ENCODE data around the gene PSMD11.

PSMD11 gene

DNA sequence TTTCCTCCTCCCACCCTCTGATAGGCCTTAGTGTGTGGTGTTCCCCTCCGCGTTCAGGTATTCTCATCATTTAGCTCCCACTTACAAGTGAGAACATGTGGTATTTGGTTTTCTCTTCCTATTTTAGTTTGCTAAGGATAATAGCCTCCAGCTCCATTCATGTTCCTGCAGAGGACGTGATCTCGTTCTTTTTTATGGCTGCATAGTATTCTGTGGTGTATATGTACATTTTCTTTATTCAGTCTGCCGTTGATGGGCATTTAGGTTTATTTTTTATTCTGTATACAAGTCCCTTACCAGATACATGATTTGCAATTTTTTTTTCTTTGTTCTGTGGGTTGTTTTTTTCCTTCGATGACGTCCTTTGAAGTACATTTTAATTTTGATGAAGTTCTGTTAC, 23.6 kb downstream of the PSMD11 start:
- no peak for DNase-seq

DNA sequence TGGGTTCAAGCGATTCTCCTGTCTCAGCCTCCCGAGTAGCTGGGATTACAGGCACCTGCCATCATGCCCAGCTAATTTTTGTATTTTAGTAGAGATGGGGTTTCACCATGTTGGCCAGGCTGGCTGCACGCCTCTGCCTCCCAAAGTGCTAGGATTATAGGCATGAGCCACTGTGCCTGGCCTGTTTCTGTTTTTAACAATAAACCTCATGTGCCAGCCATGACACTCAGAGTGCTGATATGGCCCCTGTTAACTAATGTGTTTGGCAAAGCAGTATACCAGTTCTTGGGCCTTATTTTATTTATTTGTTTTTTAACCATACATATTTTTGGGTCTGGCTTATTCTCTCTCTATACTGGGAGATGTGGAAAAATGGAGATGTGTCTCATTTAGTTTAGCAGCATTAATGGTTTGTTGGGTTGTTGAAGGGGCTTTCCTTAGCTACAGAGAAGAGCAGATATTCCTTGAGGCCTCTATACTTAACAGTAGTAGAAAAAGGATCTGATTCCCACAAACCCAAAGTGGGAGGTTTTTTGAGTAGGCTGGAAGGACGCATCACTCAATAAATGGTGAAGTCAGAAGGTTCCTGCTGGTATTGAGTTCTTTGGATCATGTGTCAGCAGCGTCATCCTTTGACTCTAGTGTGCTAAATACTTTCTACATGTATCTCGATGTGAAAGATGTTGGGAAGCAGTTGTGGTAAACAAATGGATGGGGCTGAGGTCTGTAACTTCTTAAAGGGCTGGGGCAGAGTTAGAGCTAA, 26.3 kb downstream of the PSMD11 start:
- no peak for DNase-seq

- DNase-seq, result no peak
Measured at GRCh38 chr17:32471652-32472051, 27.3 kb downstream of the PSMD11 start.

DNA sequence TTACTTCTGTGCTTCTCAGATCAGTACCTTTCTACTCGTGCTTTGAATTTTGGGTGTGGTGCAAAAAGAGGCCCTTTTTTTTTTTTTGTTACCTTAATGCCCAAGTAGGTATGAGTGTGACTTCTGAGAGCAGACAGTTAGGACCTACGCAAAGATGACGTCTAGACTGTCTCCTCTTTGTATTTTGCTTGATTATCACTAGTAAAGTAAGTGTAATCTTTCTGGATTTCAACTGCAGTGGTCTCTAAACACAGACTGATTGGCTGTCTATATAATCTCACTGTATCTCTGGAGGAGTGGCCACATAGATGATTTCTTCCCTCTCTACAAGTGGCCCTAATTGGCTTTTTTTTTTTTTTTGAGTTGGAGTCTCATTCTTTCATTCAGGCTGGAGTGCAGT, 30.9 kb downstream of the PSMD11 start:
- no peak for DNase-seq

- DNase-seq, result no peak
Measured at GRCh38 chr17:32477220-32477619, 32.9 kb downstream of the PSMD11 start.

GRCh38 chr17:32479074-32479617, 34.8 kb downstream of the PSMD11 start:
- DNase-seq, result no peak

GRCh38 chr17:32481193-32481592, 36.9 kb downstream of the PSMD11 start:
- DNase-seq, result no peak

GRCh38 chr17:32482568-32483320, 38.4 kb downstream of the PSMD11 start:
- no peak for DNase-seq

GRCh38 chr17:32483451-32484019, 39.2 kb downstream of the PSMD11 start:
- peak; percentile 20 to 63 (median 34) for DNase-seq

DNA sequence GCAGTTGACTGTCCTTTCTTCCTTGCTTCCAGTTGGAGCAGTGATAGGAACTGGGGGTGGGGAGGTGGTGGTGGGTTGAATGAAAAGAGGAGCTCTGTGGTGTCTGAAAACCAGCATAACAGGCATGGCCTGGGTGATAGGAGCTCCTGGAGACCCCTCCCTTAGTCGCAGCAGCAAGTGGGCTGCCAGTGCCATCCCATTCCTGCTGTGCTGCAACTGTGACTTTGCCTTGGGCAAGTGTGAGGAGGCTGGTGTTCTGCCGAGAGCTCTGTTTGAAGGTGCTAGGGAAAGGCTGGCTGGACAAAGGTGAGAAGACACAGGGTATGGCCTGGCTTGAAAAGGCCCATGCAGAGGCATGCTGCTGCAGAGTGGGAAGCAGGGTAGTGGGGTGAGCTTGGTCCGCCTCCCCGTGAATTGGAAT, 39.7 kb downstream of the PSMD11 start:
- DNase-seq, result no peak

GRCh38 chr17:32484628-32485027, 40.3 kb downstream of the PSMD11 start:
- DNase-seq, result no peak

GRCh38 chr17:32485261-32486110, 41.2 kb downstream of the PSMD11 start:
- no peak for DNase-seq

DNA sequence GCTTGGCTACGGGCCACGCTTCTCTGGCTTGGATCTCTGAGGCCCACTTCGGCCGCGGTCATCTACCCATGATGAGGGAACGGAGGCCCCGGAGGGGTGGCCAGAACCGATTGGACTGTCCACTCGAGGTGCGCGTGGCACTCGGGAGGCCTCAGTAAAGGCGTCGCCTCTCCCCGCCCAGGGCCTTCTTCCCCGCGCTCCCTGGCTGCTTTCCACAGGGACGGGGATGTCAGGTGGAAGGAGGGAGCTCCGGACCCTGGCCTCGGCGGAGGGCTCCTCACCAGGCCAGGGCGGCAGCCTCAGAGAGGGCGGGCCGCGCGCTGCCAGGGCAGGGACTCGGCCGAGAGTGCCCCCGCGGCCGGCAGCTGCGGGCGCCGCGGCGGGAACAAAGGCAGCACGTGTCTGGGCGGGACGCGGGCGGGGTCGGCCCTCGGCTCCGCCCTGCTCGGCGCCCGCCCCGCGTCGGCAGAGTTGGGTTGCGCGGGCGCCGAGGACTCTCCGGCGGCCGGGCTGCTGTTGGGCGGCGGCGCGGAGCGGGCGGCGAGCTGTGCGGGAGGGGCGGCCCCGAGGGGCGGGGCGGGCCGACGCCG, 41.9 kb downstream of the PSMD11 start:
- peak; percentile 52 to 81 (median 74) for DNase-seq

DNA sequence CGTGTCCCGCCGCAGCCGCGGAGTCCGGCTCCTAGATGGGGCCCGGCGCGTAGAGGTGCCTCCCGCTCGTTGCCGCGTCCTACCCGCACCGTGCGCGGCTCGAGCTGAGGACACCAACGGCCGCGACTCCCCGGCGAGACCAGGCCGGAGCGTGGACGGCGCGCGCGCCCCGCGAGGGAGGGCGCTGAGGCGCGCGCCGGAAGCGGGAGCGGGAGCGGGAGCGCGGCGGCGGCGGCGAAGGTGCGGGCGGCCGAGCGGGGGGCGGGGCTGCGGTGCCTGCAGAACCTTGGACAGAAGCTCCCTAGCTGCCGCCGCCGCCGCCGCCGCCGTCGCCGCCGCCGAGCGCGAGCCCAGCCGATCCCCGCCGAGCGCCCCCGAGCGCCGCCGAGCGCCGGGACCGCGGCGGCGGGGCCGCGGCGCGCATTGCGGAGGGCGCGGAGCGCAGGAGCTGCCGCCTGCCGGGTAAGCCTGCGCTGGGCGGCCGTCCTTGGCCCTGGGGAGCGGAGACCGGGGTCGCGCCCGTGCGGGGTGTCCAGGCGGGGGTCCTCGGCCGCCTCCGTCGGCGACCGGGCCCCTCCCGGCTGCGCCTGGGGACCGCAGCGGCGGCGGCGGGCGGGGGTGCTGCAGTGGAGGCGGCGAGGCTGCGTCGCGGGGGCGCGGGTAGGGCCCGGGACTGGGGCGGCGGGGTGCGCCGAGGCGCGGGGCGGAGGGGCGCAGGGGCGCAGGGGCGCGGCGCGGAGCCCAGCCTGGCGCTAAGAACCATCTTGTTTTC, 42.6 kb downstream of the PSMD11 start, which contains the start of gene CDK5R1:
Gene CDK5R1, plus strand, starts transcription at position 293 of the 772 bp plus-strand sequence. CDS start 628 bp downstream, outside the sequence.
- peak; percentile 62 to 81 (median 74) for DNase-seq

DNA sequence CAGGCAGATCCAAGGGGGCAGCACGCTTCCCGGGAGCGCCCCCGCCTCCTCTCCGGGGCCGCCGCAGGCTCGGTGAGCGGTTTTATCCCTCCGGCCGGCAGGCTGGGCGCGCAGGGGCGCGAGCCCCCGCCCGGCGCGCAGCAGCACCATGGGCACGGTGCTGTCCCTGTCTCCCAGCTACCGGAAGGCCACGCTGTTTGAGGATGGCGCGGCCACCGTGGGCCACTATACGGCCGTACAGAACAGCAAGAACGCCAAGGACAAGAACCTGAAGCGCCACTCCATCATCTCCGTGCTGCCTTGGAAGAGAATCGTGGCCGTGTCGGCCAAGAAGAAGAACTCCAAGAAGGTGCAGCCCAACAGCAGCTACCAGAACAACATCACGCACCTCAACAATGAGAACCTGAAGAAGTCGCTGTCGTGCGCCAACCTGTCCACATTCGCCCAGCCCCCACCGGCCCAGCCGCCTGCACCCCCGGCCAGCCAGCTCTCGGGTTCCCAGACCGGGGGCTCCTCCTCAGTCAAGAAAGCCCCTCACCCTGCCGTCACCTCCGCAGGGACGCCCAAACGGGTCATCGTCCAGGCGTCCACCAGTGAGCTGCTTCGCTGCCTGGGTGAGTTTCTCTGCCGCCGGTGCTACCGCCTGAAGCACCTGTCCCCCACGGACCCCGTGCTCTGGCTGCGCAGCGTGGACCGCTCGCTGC, 43.3 kb downstream of the PSMD11 start:
- DNase-seq, result peak in 2 of 6 experiments; percentile 16 to 36

DNA sequence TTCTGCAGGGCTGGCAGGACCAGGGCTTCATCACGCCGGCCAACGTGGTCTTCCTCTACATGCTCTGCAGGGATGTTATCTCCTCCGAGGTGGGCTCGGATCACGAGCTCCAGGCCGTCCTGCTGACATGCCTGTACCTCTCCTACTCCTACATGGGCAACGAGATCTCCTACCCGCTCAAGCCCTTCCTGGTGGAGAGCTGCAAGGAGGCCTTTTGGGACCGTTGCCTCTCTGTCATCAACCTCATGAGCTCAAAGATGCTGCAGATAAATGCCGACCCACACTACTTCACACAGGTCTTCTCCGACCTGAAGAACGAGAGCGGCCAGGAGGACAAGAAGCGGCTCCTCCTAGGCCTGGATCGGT, 43.9 kb downstream of the PSMD11 start:
- no peak for DNase-seq

DNA sequence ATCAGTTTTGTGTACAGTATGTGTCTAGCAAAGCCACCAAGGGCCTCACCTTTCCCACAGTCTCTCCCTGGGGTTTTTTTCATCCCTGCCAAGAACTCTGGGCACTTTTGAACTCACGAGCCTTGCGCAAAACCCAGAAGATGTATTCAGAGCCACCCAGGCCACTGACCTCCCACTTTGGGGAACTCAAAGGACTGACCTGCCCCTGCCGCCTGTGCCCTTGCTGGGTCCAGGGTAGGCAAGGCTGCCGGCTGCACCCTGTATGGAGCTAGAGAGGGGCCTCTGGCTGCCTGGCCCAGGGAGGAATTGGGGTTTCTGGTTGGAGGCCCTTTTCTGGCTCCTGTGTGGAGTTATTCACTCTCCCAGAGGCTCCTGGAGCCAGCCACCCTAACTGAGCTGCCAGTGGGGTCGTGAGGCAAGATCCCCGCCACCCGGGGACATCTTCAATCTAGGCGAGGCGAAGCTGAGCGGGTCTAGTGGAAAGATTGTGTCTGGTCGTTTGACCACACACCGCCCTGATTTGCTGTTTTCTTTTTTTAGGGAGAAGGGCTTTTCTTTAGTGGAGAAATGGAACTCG, 44.4 kb downstream of the PSMD11 start:
- no peak for DNase-seq

- DNase-seq, result no peak
Measured at GRCh38 chr17:32489320-32490100, 45.2 kb downstream of the PSMD11 start.

DNA sequence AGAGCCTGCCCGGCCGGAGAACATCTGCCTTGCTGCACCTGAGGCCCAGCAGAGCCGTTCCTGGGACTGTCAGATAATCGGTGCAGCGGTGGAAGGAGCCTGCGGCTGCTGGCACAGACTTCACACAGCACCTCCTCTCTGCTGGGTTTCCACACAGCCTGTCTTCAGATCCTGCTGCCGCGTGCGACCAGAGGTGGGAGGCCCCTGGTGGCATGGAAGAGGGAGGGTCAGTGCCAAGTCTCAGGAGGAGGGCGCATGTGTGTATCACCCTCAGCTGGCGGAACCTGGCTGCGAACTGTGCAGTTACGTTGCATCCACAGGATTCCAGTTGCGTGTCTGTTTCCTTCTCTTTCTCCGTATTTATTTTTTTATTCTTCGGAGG, 45.8 kb downstream of the PSMD11 start:
- DNase-seq, result no peak
